GM21447 (cell line): ENCODE measurements around the gene EIPR1.
"Not testable (repeated sequence)": the region's sequence is repeated elsewhere in the genome, so short reads cannot be mapped to it uniquely, and the experiment has no call there.

Experiments used
- ATAC-seq: cut with Tn5 transposase; IDR thresholded peaks from one replicate; pipeline ENCODE4 v1.9.1; 2021; ENCODE audit not compliant: unreplicated experiment

EIPR1 gene

DNA sequence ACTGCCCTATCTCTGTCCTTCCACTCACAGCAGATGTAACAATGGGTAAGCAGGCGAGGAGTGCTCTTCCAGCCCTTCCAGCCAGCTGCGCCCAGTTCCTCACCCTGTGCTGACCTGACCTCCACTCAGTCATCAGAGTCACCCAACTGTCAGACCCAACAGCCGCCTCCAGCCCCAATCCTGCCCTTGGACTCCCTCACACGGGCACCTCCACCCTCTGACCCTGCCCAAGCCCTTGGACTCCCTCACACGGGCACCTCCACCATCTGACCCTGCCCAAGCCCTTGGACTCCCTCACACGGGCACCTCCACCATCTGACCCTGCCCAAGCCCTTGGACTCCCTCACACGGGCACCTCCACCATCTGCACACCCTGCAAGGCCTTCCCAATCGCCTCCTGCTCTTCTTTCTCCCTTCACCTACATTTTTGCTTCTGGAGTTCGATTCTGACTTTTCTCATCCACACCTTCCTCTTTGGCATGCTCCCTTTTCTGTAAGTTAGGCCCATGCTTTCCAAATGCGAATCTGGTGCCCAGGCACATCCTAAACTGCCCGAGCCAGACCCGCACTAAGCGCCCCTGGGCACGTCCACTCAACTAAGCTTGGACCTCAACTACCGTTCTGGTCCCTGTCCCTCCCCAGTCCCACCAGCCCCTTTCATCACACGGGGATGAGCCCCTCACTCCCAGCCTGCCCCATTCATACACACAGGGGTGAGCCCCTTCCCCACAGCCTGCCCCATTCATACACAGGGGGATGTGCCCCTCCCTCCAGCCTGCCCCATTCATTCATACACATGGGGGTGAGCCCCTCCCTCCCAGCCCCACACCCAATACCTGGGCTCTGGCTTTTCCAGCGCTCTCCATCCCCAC, 15.9 kb downstream of the EIPR1 start:
- no peak for ATAC-seq

GRCh38 chr2:3357926-3358325, 19.7 kb downstream of the EIPR1 start:
- ATAC-seq: no peak

DNA sequence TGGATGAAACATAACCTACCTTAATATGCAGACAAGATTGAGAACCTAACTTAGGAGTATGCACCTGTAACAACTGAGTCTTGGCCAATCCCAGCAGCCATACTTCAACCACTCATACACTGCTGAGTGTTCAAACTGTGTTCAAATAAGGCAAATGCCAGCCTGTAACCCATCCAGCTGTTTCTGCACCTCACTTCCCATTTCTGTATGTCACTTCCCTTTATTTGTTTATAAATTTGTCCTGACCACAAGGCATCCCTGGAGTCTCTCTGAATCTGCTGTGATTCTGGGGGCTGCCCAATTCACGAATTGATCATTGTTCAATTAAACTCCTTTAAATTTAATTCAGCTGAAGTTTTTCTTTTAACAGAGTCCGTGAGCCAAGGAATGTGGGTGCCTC, 20.2 kb downstream of the EIPR1 start:
- ATAC-seq: not testable (repeated sequence)

- no peak for ATAC-seq
Measured at GRCh38 chr2:3356799-3357198, 20.8 kb downstream of the EIPR1 start.

- no peak for ATAC-seq
Measured at GRCh38 chr2:3355951-3356569, 21.6 kb downstream of the EIPR1 start.

GRCh38 chr2:3354986-3355385, 22.6 kb downstream of the EIPR1 start:
- no peak for ATAC-seq

DNA sequence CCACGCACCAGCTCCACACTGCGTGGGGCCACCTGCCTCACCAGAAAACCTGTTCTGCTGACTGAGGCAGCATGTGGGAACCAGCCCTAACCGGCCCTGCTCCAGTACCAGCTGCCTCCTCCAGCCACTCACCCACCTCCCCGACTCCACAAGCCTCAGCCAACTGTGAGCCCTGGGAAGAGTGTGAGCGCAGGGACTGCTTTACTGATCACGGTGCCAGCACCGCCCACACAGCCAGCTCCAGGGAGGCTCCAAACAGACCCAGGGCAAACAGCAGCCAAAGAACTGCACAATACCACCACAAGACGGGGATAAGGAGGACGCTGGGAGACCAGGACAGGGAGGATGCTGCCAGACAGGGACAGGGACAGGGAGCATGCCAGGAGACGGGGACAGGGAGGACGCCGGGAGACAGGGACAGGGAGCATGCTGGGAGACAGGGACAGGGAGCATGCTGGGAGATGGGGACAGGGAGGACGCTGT, 28.4 kb downstream of the EIPR1 start:
- ATAC-seq: no peak

GRCh38 chr2:3348767-3349166, 28.9 kb downstream of the EIPR1 start:
- no peak for ATAC-seq

GRCh38 chr2:3345621-3346020, 32.0 kb downstream of the EIPR1 start:
- no peak for ATAC-seq

DNA sequence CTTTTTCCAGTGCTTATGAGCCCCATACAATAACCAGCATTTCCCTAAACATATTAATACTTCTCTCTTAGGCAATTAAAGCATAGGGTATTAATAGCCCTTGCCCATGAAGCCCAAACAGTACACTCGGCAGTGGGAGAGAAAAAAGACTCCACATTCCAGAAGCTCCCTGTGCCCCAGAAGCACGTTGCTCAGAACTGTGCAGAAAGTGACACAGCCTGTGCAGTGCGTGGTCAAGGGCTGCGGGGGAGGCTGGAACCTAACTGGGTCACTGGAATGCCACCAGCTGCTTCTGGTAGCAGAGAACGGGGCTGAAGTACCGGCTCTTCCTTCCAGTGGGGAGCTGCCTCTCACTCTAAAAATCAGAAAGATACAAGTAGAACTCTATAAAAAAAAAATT, 32.7 kb downstream of the EIPR1 start:
- ATAC-seq: no peak

DNA sequence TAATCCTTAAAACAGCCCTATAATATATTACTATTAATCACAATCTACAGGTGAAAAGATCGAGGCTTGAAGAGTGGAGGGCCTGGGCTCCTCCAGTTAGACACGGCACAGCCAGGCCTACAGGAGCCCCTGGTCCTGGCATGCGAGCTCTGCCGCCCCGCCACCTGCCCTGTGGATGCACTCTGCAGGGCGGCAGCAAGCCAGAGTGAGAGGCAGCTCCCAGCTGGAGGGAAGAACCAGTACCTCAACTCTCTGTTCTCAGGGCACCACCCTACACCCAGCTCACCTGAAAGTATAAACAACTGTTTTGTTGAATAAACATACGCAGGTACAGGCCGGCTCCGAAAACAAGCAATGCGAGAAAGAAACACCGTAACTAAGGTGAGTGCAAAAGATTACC, 34.6 kb downstream of the EIPR1 start:
- ATAC-seq: no peak

DNA sequence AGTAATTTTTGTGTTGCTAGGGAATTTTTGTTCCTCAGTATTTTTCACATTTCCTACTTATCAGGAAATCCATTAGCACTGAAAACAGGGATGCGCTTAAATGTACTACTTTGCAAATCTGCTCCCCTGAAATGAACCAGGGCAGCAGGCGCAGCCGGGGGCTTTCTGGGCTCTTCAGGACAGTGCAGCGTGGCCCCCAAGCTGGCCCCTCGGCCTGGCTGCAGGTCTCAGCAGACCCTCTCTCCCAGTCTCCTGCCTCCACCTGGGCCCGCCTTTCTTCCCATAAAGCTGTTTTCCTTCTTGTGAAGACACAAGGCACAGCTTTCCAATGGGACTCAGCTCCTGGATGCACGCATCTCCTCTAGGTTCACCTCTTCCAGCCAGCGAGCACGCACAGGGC, 35.3 kb downstream of the EIPR1 start:
- ATAC-seq: no peak

- no peak for ATAC-seq
Measured at GRCh38 chr2:3341336-3341735, 36.3 kb downstream of the EIPR1 start.

DNA sequence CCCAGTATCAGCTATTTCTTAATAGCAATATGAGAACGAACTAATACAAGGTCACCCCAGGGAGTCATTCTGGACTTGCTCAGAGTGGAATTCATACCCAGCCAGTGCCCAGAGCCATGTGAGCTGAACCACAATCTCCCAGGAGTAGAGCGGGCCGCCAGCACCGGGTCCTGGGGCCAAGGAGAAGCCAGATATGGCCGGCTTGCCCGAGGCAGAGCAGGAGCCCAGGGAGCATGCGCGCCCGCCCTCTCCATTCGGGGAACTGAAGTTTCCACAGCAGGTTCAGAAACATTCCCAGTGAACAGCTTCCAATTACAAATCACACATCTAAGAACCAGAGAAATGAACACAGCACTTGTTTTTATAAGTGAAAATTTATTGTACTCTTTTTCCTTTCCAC, 37.5 kb downstream of the EIPR1 start:
- ATAC-seq: no peak

GRCh38 chr2:3338340-3338739, 39.3 kb downstream of the EIPR1 start:
- no peak for ATAC-seq

DNA sequence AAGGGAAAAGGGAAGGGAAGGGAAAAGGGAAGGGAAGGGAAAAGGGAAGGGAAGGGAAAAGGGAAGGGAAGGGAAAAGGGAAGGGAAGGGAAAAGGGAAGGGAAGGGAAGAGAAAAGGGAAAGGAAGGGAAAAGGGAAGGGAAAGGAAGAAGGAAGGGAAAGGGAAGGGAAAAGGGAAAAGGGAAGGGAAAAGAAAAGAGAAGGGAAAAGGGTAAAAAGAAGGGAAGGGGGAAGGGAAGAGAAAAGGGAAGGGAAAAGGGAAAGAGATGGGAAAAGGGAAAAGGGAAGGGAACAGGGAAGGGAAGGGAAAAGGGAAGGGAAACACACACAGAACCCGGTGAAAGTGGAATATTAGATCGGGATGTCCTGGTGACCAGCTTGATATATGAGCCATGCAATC, 40.8 kb downstream of the EIPR1 start:
- no peak for ATAC-seq

GRCh38 chr2:3334392-3335345, 42.9 kb downstream of the EIPR1 start:
- ATAC-seq: no peak

DNA sequence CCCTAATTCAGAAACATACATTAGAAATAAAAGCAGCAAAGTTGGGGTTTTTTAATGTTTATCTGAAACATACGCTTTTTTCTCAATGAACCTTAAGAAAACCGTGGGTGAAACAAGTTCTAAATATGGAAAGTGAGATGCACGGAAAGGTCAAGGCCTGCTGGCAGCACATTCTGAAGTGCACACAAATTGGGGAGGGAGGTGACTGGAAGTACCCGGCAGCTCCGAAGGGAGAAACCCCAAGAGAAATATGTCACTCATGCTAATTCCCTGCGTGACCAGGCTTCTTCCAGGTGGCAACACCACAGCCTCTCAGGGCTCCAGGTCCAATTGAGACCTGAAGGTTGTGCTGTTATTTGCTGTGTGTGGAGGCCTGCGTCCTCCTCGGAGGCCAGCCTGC, 45.5 kb downstream of the EIPR1 start:
- no peak for ATAC-seq

- no peak for ATAC-seq
Measured at GRCh38 chr2:3329491-3329890, 48.1 kb downstream of the EIPR1 start.

- ATAC-seq: no peak
Measured at GRCh38 chr2:3326871-3327270, 50.7 kb downstream of the EIPR1 start.

DNA sequence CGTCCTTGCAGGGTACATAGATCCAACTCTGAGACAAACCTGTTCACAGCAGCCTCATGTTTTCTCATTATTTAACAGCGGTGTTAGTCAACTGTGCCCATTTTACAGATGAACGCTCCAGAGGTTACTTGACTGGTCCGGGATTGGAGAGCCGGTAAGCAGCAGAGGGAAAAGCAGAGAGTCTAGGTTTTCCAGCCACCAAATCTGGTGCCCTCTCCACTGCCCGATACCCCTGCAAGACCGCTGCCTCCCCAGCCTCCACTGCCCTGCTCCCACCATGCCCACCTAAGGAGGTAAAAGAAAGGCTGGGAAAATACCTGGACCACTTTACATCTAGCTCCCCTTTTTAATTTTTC, 51.5 kb downstream of the EIPR1 start:
- no peak for ATAC-seq
